PC-3 (cell line): ENCODE measurements around the gene TMEM45B.
A peak's percentile ranks its signal among the peaks of the same experiment; 100 is the strongest.

ENCODE experiments used
- CTCF ChIP-seq: fragments of 300-600 bp; sonication (generic); conservative IDR thresholded peaks from 2 replicates; pipeline ENCODE4 v1.5.1; 2017; ENCODE audit warnings: antibody characterized with exemption, low read depth, mild to moderate bottlenecking, low read length
- EZH2 ChIP-seq: fragments of 300-600 bp; sonication (generic); IDR thresholded peaks from one replicate; pipeline ENCODE4 v1.6.1; 2017; ENCODE audit warnings: antibody characterized with exemption, mild to moderate bottlenecking, low read length; ENCODE audit not compliant: unreplicated experiment
- EZH2phosphoT487 ChIP-seq: fragments of 300-600 bp; sonication (generic); IDR thresholded peaks from 2 replicates; pipeline ENCODE4 v1.6.1; 2018; ENCODE audit warnings: mild to moderate bottlenecking, antibody characterized with exemption, low read length, borderline replicate concordance

DNA sequence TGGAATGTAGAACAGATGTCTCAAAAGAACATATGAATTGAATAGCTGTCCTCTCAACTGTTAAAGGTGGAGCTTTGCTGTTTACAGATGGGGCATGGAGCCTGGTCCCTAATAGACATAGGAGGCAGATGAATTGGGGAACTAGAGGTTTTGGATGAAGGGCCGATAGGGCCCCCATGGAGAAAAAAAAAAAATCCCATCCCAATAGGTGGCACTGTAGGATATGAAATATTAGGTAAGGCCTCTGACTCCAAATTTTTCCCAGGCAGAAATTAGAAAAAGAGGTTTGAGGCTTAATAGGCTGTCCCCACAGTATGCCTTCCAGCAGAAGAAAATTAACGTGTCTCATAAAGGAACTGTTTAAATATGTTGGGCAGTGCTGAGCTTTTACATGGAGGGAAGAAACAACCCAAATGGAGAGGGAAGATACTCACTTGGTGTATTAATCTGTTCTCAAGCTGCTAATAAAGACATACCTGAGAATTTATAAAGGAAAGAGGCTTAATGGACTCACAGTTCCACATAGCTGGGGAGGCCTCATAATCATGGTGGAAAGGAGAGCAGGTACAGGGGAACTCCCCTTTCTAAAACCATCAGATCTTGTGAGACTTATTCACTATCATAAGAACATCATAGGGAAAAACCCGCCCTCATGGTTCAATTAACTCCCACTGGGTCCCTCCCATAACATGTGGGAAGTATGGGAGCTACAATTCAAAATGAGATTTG is 30.1 kb upstream of the TMEM45B start:
- TF ChIP-seq CTCF (peak; percentile 90), EZH2phosphoT487 (no peak), EZH2 (no peak)
